ENCODE measurements around the gene NSL1. TPM values are rescaled to one million over a fixed set of nuclear protein-coding genes. Genes with fewer than 3 reads are reported as not detected.
"Not testable (repeated sequence)": the region's sequence is repeated elsewhere in the genome, so short reads cannot be mapped to it uniquely, and the experiment has no call there.

The NSL1 gene
- polyA plus RNA-seq, 3 donors = 16.8 to 80.3 (median 62.3) TPM

- WGBS (ENCODE audit: insufficient coverage) = no CpG with 5 or more reads among the region's 3 CpGs
- Histone ChIP-seq H3K79me2 (ENCODE audit: insufficient read depth, low read length) (no peaks in the 10 kb centered on the region), H3K27me3 (ENCODE audit: control insufficient read depth in 2 of 2, insufficient read depth in 2 of 2, low read length in 2 of 2) (no peaks in the 10 kb centered on the region), H3K4me1 (ENCODE audit: control insufficient read depth in 1 of 2, insufficient read depth in 2 of 2, low read length in 2 of 2) (peaks cover 11 to 21% of the 10 kb centered on the region in 2 donors), H3K9me3 (replicated peaks in 1 of 2; ENCODE audit: control insufficient read depth in 1 of 2, insufficient read depth in 1 of 2, low read length in 2 of 2) (no peaks in the 10 kb centered on the region), H3K9ac (ENCODE audit: insufficient read depth, low read length, poor library complexity, severe bottlenecking) (no peak overlapping the region), H4K20me1 (ENCODE audit: insufficient read depth, low read length) (no peaks in the 10 kb centered on the region), H3K36me3 (replicated peaks in 1 of 2; ENCODE audit: control insufficient read depth in 1 of 2, insufficient read depth in 2 of 2, low read length in 2 of 2) (peaks cover 34 to 43% of the 10 kb centered on the region in 2 donors), H3K4me2 (replicated peaks; ENCODE audit: extremely low read depth, low read length, poor library complexity, severe bottlenecking) (no peak overlapping the region), H2AFZ (ENCODE audit: insufficient read depth, low read depth, low read length, poor library complexity, severe bottlenecking) (no peak overlapping the region), H3K27ac (ENCODE audit: low read depth in 1 of 2, low read length in 2 of 2) (no peak overlapping the region), H3K4me3 (replicated peaks in 1 of 3; ENCODE audit: low read depth in 2 of 3, low read length in 3 of 3) (no peak overlapping the region)
- Mint-ChIP-seq H3K27ac (no peak overlapping the region), H3K36me3 (peaks cover 33 to 40% of the 10 kb centered on the region in 2 donors), H3K9me3 (peaks cover 0 to 3% (median 0%) of the 10 kb centered on the region in 7 donors), H3K4me1 (peaks cover 24% of the 10 kb centered on the region), H3K4me3 (no peak overlapping the region), H3K27me3 (ENCODE audit: low read depth in 3 of 3) (peaks cover 0 to 2% (median 0%) of the 10 kb centered on the region in 3 donors)
- TF ChIP-seq CTCF (IDR thresholded peaks at IDR 0.05) = no peak
- intact Hi-C loops (cut with micrococcal nuclease) = loop anchor here (5.0 to 10.0 kb wide), 3 partner anchors 113 to 326 kb away; no protein-coding TSS in a partner anchor
- DNase-seq = no peak
These were observed 10.8 kb downstream of the NSL1 start for GRCh38 chr1:212780759-212781158.

DNA sequence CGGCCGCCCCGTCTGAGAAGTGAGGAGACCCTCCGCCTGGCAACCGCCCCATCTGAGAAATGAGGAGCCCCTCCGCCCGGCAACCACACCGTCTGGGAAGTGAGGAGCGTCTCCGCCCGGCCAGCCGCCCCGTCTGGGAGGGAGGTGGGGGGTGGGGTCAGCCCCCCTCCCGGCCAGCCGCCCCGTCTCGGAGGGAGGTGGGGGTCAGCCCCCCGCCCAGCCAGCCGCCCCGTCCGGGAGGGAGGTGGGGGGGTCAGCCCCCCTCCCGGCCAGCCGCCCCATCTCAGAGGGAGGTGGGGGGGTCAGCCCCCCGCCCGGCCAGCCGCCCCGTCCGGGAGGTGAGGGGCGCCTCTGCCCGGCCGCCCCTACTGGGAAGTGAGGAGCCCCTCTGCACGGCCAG is 12.5 kb downstream of the NSL1 start:
- no CpG with 5 or more reads among the region's 32 CpGs for WGBS (ENCODE audit: insufficient coverage)
- H3K27me3 Mint-ChIP-seq (ENCODE audit: low read depth in 3 of 3); H3K9me3 Mint-ChIP-seq; H3K4me3 ChIP-seq (replicated peaks in 1 of 3; ENCODE audit: low read depth in 2 of 3, low read length in 3 of 3); H3K27ac ChIP-seq (ENCODE audit: low read depth in 1 of 2, low read length in 2 of 2); H3K4me2 ChIP-seq (replicated peaks; ENCODE audit: extremely low read depth, low read length, poor library complexity, severe bottlenecking); H3K9me3 ChIP-seq (replicated peaks in 1 of 2; ENCODE audit: control insufficient read depth in 1 of 2, insufficient read depth in 1 of 2, low read length in 2 of 2); H3K4me3 Mint-ChIP-seq; intact Hi-C loops (cut with micrococcal nuclease); H2AFZ ChIP-seq (ENCODE audit: insufficient read depth, low read depth, low read length, poor library complexity, severe bottlenecking); H4K20me1 ChIP-seq (ENCODE audit: insufficient read depth, low read length); H3K27ac Mint-ChIP-seq; H3K79me2 ChIP-seq (ENCODE audit: insufficient read depth, low read length); DNase-seq; H3K27me3 ChIP-seq (ENCODE audit: control insufficient read depth in 2 of 2, insufficient read depth in 2 of 2, low read length in 2 of 2); H3K9ac ChIP-seq (ENCODE audit: insufficient read depth, low read length, poor library complexity, severe bottlenecking): not testable (repeated sequence)
- Mint-ChIP-seq H3K4me1 (peaks cover 36% of the 10 kb centered on the region), H3K36me3 (peaks cover 25 to 27% of the 10 kb centered on the region in 2 donors)
- Histone ChIP-seq H3K36me3 (replicated peaks in 1 of 2; ENCODE audit: control insufficient read depth in 1 of 2, insufficient read depth in 2 of 2, low read length in 2 of 2) (peaks cover 21 to 26% of the 10 kb centered on the region in 2 donors), H3K4me1 (ENCODE audit: control insufficient read depth in 1 of 2, insufficient read depth in 2 of 2, low read length in 2 of 2) (peaks cover 19 to 35% of the 10 kb centered on the region in 2 donors)
